ENCODE measurements around the gene PTPN11. TPM values are rescaled to one million over a fixed set of nuclear protein-coding genes. Genes with fewer than 3 reads are reported as not detected.

Gene PTPN11
- total and polyA plus RNA-seq, 2 donors (not counting 1 experiment from before 2014, with no cell fraction given): 126 to 129 TPM

DNA sequence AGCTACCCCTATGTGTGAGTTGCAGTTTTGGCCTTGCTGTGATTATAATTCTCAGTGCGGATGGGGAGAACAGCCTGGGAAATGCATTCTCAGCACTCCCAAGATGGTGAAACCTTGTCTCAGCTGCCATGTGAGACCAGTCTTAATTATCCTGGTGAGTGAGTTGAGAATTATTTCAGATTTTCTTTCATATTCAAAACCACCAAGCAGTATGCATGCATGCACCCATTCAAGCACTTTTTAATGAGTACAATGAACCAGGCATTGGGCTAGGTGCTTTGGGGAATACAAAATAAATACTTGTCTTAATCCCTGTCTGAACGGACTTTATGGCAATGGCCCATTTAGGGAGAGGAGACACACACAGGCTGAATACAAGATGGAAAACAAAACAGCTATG lies 94.7 kb downstream of the PTPN11 start:
- Histone ChIP-seq H3K27ac (ENCODE audit: insufficient read depth, low read length) (no peak overlapping the region), H3K9me3 (ENCODE audit: control insufficient read depth, insufficient read depth, low read depth, low read length) (no peaks in the 10 kb centered on the region), H3K9ac (ENCODE audit: insufficient read depth, low read length) (no peak overlapping the region), H3K4me3 (replicated peaks in 1 of 4; ENCODE audit: control extremely low read depth in 1 of 4, insufficient read depth in 1 of 4, low read depth in 3 of 4, low read length in 4 of 4) (no peak overlapping the region), H3K4me2 (ENCODE audit: extremely low read depth, insufficient read depth, low read length) (no peak overlapping the region), H2AFZ (ENCODE audit: low read length) (no peak overlapping the region), H3K27me3 (ENCODE audit: control insufficient read depth, insufficient read depth, low read length) (no peaks in the 10 kb centered on the region), H3K4me1 (ENCODE audit: control insufficient read depth, extremely low read depth, insufficient read depth, low read length) (no peaks in the 10 kb centered on the region), H3K79me2 (ENCODE audit: control insufficient read depth, insufficient read depth, low read length) (no peaks in the 10 kb centered on the region), H3K36me3 (ENCODE audit: control insufficient read depth, insufficient read depth, low read length) (no peaks in the 10 kb centered on the region), H4K20me1 (ENCODE audit: control insufficient read depth, extremely low read depth, insufficient read depth, low read length) (no peaks in the 10 kb centered on the region)
- TF ChIP-seq EZH2 (IDR thresholded peaks at IDR 0.05; ENCODE audit: low read length, missing control alignments) (no peak), CTCF (conservative IDR thresholded peaks at IDR 0.05 in 1 of 2, IDR thresholded peaks at IDR 0.05 in 1 of 2; ENCODE audit: low read depth in 1 of 2, low read length in 2 of 2) (no peak)
- no peak for DNase-seq (ENCODE audit: low read depth in 2 of 2)

GRCh38 chr12:112514456-112514855 lies 95.7 kb downstream of the PTPN11 start:
- no peak for TF ChIP-seq CTCF (conservative IDR thresholded peaks at IDR 0.05 in 1 of 2, IDR thresholded peaks at IDR 0.05 in 1 of 2; ENCODE audit: low read depth in 1 of 2, low read length in 2 of 2)
- no peak for TF ChIP-seq EZH2 (IDR thresholded peaks at IDR 0.05; ENCODE audit: low read length, missing control alignments)
- H3K36me3 ChIP-seq (ENCODE audit: control insufficient read depth, insufficient read depth, low read length): no peaks in the 10 kb centered on the region
- no peak overlapping the region for H2AFZ ChIP-seq (ENCODE audit: low read length)
- no peak overlapping the region for H3K4me2 ChIP-seq (ENCODE audit: extremely low read depth, insufficient read depth, low read length)
- no peak overlapping the region for H3K27ac ChIP-seq (ENCODE audit: insufficient read depth, low read length)
- no peak overlapping the region for H3K4me3 ChIP-seq (replicated peaks in 1 of 4; ENCODE audit: control extremely low read depth in 1 of 4, insufficient read depth in 1 of 4, low read depth in 3 of 4, low read length in 4 of 4)
- no peaks in the 10 kb centered on the region for H3K4me1 ChIP-seq (ENCODE audit: control insufficient read depth, extremely low read depth, insufficient read depth, low read length)
- no peaks in the 10 kb centered on the region for H3K9me3 ChIP-seq (ENCODE audit: control insufficient read depth, insufficient read depth, low read depth, low read length)
- no peak overlapping the region for H3K9ac ChIP-seq (ENCODE audit: insufficient read depth, low read length)
- H4K20me1 ChIP-seq (ENCODE audit: control insufficient read depth, extremely low read depth, insufficient read depth, low read length): no peaks in the 10 kb centered on the region
- H3K27me3 ChIP-seq (ENCODE audit: control insufficient read depth, insufficient read depth, low read length): no peaks in the 10 kb centered on the region
- no peak for DNase-seq (ENCODE audit: low read depth in 2 of 2)
- H3K79me2 ChIP-seq (ENCODE audit: control insufficient read depth, insufficient read depth, low read length): no peaks in the 10 kb centered on the region

DNA sequence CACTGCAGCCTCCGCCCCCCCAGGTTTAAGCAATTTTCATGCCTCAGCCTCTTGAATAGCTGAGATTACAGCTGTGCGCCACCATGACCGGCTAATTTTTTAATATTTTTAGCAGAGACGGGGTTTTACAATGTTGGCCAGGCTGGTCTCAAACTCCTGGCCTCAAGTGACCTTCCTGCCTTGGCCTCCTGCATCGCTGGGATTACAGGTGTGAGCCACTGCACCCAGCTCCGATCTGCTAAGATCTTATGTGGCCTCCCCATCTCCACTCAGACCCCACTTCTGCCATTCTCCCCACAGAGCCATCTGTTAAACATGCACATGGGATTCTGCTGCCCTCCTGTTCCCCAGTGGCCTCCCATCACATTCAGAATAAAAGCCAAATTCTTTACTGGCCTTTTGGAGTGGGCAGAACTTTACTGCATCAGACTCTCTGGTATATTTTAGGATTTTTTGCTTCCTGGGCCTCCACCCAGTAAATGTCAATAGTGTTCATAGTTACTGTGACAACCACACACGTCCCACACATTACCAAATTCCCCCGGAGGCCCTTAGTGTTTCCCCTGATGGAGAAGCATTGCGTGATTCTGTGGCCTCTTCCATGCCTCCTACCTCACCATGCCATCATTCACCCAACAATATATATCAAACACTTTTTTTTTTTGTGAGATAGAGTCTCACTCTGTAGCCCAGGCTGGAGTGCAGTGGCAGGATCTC lies 96.3 kb downstream of the PTPN11 start:
- no peak overlapping the region for H3K4me3 ChIP-seq (replicated peaks in 1 of 4; ENCODE audit: control extremely low read depth in 1 of 4, insufficient read depth in 1 of 4, low read depth in 3 of 4, low read length in 4 of 4)
- no peaks in the 10 kb centered on the region for H3K9me3 ChIP-seq (ENCODE audit: control insufficient read depth, insufficient read depth, low read depth, low read length)
- H3K79me2 ChIP-seq (ENCODE audit: control insufficient read depth, insufficient read depth, low read length): no peaks in the 10 kb centered on the region
- H3K4me2 ChIP-seq (ENCODE audit: extremely low read depth, insufficient read depth, low read length): no peak overlapping the region
- H2AFZ ChIP-seq (ENCODE audit: low read length): no peak overlapping the region
- H3K9ac ChIP-seq (ENCODE audit: insufficient read depth, low read length): no peak overlapping the region
- no peak overlapping the region for H3K27ac ChIP-seq (ENCODE audit: insufficient read depth, low read length)
- H3K36me3 ChIP-seq (ENCODE audit: control insufficient read depth, insufficient read depth, low read length): no peaks in the 10 kb centered on the region
- H3K4me1 ChIP-seq (ENCODE audit: control insufficient read depth, extremely low read depth, insufficient read depth, low read length): no peaks in the 10 kb centered on the region
- no peaks in the 10 kb centered on the region for H4K20me1 ChIP-seq (ENCODE audit: control insufficient read depth, extremely low read depth, insufficient read depth, low read length)
- TF ChIP-seq CTCF (conservative IDR thresholded peaks at IDR 0.05 in 1 of 2, IDR thresholded peaks at IDR 0.05 in 1 of 2; ENCODE audit: low read depth in 1 of 2, low read length in 2 of 2) (no peak), EZH2 (IDR thresholded peaks at IDR 0.05; ENCODE audit: low read length, missing control alignments) (no peak)
- no peaks in the 10 kb centered on the region for H3K27me3 ChIP-seq (ENCODE audit: control insufficient read depth, insufficient read depth, low read length)
- DNase-seq (ENCODE audit: low read depth in 2 of 2): no peak

Data from fibroblast of lung (primary cell).